Activated CD4-positive, alpha-beta memory T cell treated with anti-CD3 and anti-CD28 coated beads for 36 hours (primary cell): ENCODE results near the gene FITM2. TPM values are rescaled to one million over a fixed set of nuclear protein-coding genes. Genes with fewer than 3 reads are reported as not detected.
"Not testable (repeated sequence)": the region's sequence is repeated elsewhere in the genome, so short reads cannot be mapped to it uniquely, and the experiment has no call there.

ENCODE experiments used
- CTCF ChIA-PET: fragments of 350-600 bp; sonication (Branson Sonifier 250); formaldehyde crosslinking; loops from one replicate; lab custom pipeline; 2021; ENCODE audit warnings: antibody characterized with exemption, inconsistent platforms; lab: Charles Lee
- POLR2A ChIA-PET: fragments of 350-600 bp; sonication (Branson Sonifier 250); formaldehyde crosslinking; loops from one replicate; lab custom pipeline; 2021; ENCODE audit warnings: antibody characterized with exemption; lab: Charles Lee
- DNase-seq: peaks from one replicate; pipeline ENCODE4 v3.0.0-alpha.2; 2020
- H3K27ac Mint-ChIP-seq: one replicate; pipeline ENCODE4 v1.8.0; 2021; ENCODE audit warnings: mixed read lengths
- H3K27me3 Mint-ChIP-seq: one replicate; pipeline ENCODE4 v1.8.0; 2021; ENCODE audit warnings: mixed read lengths
- H3K36me3 Mint-ChIP-seq: one replicate; pipeline ENCODE4 v1.8.0; 2021; ENCODE audit warnings: mixed read lengths
- H3K4me1 Mint-ChIP-seq: one replicate; pipeline ENCODE4 v1.8.0; 2021; ENCODE audit warnings: low read depth, mixed read lengths
- H3K4me3 Mint-ChIP-seq: one replicate; pipeline ENCODE4 v1.8.0; 2021; ENCODE audit warnings: mild to moderate bottlenecking, mixed read lengths
- H3K9me3 Mint-ChIP-seq: one replicate; pipeline ENCODE4 v1.8.0; 2021; ENCODE audit warnings: mixed read lengths
- intact Hi-C: fragments of 100-400 bp; cut with micrococcal nuclease; formaldehyde crosslinking; loops from one replicate; pipeline ENCODE4 v1.15.1; 2023
- total RNA-seq, 2 experiments: library from RNA; stranded (reverse); gene quantifications; one replicate each; pipeline ENCODE4 v1.2.3, GENCODE V29; 2021

Gene FITM2
- total RNA-seq, 2 experiments from 2014 or later = 1.8 to 1.9 TPM

- CTCF ChIA-PET = interaction anchor here (2.1 to 2.2 kb wide), 2 partner anchors 12 to 81 kb away, joined by 9 to 13 read pairs; partner anchors contain the start of gene FITM2
Observed at GRCh38 chr20:44299011-44299535, 11.9 kb downstream of the FITM2 start.

GRCh38 chr20:44297721-44298120 lies 13.3 kb downstream of the FITM2 start:
- intact Hi-C loops = no loop called here
- H3K4me1 Mint-ChIP-seq = peaks cover 3% of the 10 kb centered on the region
- no peaks in the 10 kb centered on the region for H3K27me3 Mint-ChIP-seq
- ChIA-PET POLR2A (no interaction called here), CTCF (interaction anchor here (1.3 kb wide), 1 partner anchor 13 kb away, joined by 4 read pairs; the partner anchor contains the start of gene FITM2)
- H3K4me3 Mint-ChIP-seq = no peak overlapping the region
- no peaks in the 10 kb centered on the region for H3K36me3 Mint-ChIP-seq
- H3K9me3 Mint-ChIP-seq = no peaks in the 10 kb centered on the region
- DNase-seq = no peak
- H3K27ac Mint-ChIP-seq = no peak overlapping the region

More at GRCh38 chr20:44299011-44299535, 11.9 kb downstream of the FITM2 start:
- intact Hi-C loops, H3K27ac Mint-ChIP-seq, H3K4me1 Mint-ChIP-seq, H3K36me3 Mint-ChIP-seq, DNase-seq, POLR2A ChIA-PET, H3K4me3 Mint-ChIP-seq, H3K9me3 Mint-ChIP-seq, H3K27me3 Mint-ChIP-seq: not testable (repeated sequence)

GRCh38 chr20:44296011-44296410 lies 15.0 kb downstream of the FITM2 start:
- H3K27ac Mint-ChIP-seq = no peak overlapping the region

GRCh38 chr20:44291754-44292153 lies 19.2 kb downstream of the FITM2 start:
- Mint-ChIP-seq H3K27ac (no peak overlapping the region), H3K4me1 (no peaks in the 10 kb centered on the region), H3K9me3 (no peaks in the 10 kb centered on the region), H3K36me3 (peaks cover 2% of the 10 kb centered on the region), H3K4me3 (no peak overlapping the region), H3K27me3 (no peaks in the 10 kb centered on the region)
- CTCF ChIA-PET = no interaction called here
- POLR2A ChIA-PET = no interaction called here
- intact Hi-C loops = no loop called here
- DNase-seq = no peak

More at GRCh38 chr20:44296011-44296410, 15.0 kb downstream of the FITM2 start:
- intact Hi-C loops = no loop called here
- peaks cover 3% of the 10 kb centered on the region for H3K4me1 Mint-ChIP-seq
- H3K36me3 Mint-ChIP-seq = no peaks in the 10 kb centered on the region
- H3K4me3 Mint-ChIP-seq = no peak overlapping the region
- no peaks in the 10 kb centered on the region for H3K27me3 Mint-ChIP-seq
- no peaks in the 10 kb centered on the region for H3K9me3 Mint-ChIP-seq
- no peak for DNase-seq
- CTCF ChIA-PET = interaction anchor here (1.4 kb wide), 1 partner anchor 79 kb away, joined by 3 read pairs; no protein-coding TSS in a partner anchor
- POLR2A ChIA-PET = interaction anchor here (1.0 kb wide), 1 partner anchor 15 kb away, joined by 3 read pairs; the partner anchor contains the start of gene FITM2

GRCh38 chr20:44288252-44288651 lies 22.8 kb downstream of the FITM2 start:
- ChIA-PET CTCF (no interaction called here), POLR2A (no interaction called here)
- no peaks in the 10 kb centered on the region for H3K27me3 Mint-ChIP-seq
- peaks cover 2% of the 10 kb centered on the region for H3K36me3 Mint-ChIP-seq
- H3K9me3 Mint-ChIP-seq = no peaks in the 10 kb centered on the region
- intact Hi-C loops = no loop called here
- H3K4me3 Mint-ChIP-seq = no peak overlapping the region
- H3K27ac Mint-ChIP-seq = no peak overlapping the region
- H3K4me1 Mint-ChIP-seq = no peaks in the 10 kb centered on the region
- no peak for DNase-seq

- DNase-seq = no peak
- H3K4me1 Mint-ChIP-seq = no peaks in the 10 kb centered on the region
- POLR2A ChIA-PET = no interaction called here
- H3K36me3 Mint-ChIP-seq = peaks cover 2% of the 10 kb centered on the region
- no peak overlapping the region for H3K4me3 Mint-ChIP-seq
- no peaks in the 10 kb centered on the region for H3K27me3 Mint-ChIP-seq
- intact Hi-C loops = no loop called here
- H3K27ac Mint-ChIP-seq = no peak overlapping the region
- no peaks in the 10 kb centered on the region for H3K9me3 Mint-ChIP-seq
- CTCF ChIA-PET = interaction anchor here (1.1 to 1.4 kb wide), 2 partner anchors 69 to 72 kb away, joined by 3 to 6 read pairs; no protein-coding TSS in a partner anchor
Observed at GRCh38 chr20:44287272-44288097, 23.5 kb downstream of the FITM2 start.

GRCh38 chr20:44284032-44284431 lies 27.0 kb downstream of the FITM2 start:
- H3K27ac Mint-ChIP-seq = no peak overlapping the region
- peaks cover 5% of the 10 kb centered on the region for H3K36me3 Mint-ChIP-seq
- H3K9me3 Mint-ChIP-seq = no peaks in the 10 kb centered on the region
- intact Hi-C loops = no loop called here
- H3K4me1 Mint-ChIP-seq = no peaks in the 10 kb centered on the region
- no peak overlapping the region for H3K4me3 Mint-ChIP-seq
- no peaks in the 10 kb centered on the region for H3K27me3 Mint-ChIP-seq
- POLR2A ChIA-PET = no interaction called here
- CTCF ChIA-PET = interaction anchor here (1.4 kb wide), 1 partner anchor 67 kb away, joined by 4 read pairs; no protein-coding TSS in a partner anchor
- DNase-seq = no peak

GRCh38 chr20:44282192-44282591 lies 28.8 kb downstream of the FITM2 start:
- Mint-ChIP-seq H3K4me1 (no peaks in the 10 kb centered on the region), H3K27me3 (no peaks in the 10 kb centered on the region), H3K9me3 (no peaks in the 10 kb centered on the region), H3K27ac (no peak overlapping the region), H3K36me3 (peaks cover 2% of the 10 kb centered on the region), H3K4me3 (no peak overlapping the region)
- intact Hi-C loops = no loop called here
- ChIA-PET POLR2A (no interaction called here), CTCF (interaction anchor here (1.1 kb wide), 1 partner anchor 65 kb away, joined by 4 read pairs; no protein-coding TSS in a partner anchor)
- DNase-seq = no peak

GRCh38 chr20:44280387-44280786 lies 30.6 kb downstream of the FITM2 start:
- peaks cover 2% of the 10 kb centered on the region for H3K36me3 Mint-ChIP-seq

GRCh38 chr20:44279228-44279627 lies 31.8 kb downstream of the FITM2 start:
- CTCF ChIA-PET = no interaction called here
- Mint-ChIP-seq H3K27me3 (no peaks in the 10 kb centered on the region), H3K36me3 (peaks cover 2% of the 10 kb centered on the region), H3K4me3 (no peak overlapping the region), H3K4me1 (no peaks in the 10 kb centered on the region), H3K27ac (no peak overlapping the region), H3K9me3 (no peaks in the 10 kb centered on the region)
- no peak for DNase-seq
- POLR2A ChIA-PET = no interaction called here
- intact Hi-C loops = no loop called here

More at GRCh38 chr20:44280387-44280786, 30.6 kb downstream of the FITM2 start:
- Mint-ChIP-seq H3K9me3 (no peaks in the 10 kb centered on the region), H3K4me3 (no peak overlapping the region), H3K27me3 (no peaks in the 10 kb centered on the region), H3K27ac (no peak overlapping the region), H3K4me1 (no peaks in the 10 kb centered on the region)
- POLR2A ChIA-PET = no interaction called here
- intact Hi-C loops = no loop called here
- CTCF ChIA-PET = no interaction called here
- DNase-seq = no peak

- H3K4me3 Mint-ChIP-seq = no peak overlapping the region
- H3K27me3 Mint-ChIP-seq = no peaks in the 10 kb centered on the region
- H3K9me3 Mint-ChIP-seq = no peaks in the 10 kb centered on the region
- peaks cover 2% of the 10 kb centered on the region for H3K36me3 Mint-ChIP-seq
- no peaks in the 10 kb centered on the region for H3K4me1 Mint-ChIP-seq
- H3K27ac Mint-ChIP-seq = no peak overlapping the region
- POLR2A ChIA-PET = no interaction called here
- DNase-seq = no peak
- intact Hi-C loops = no loop called here
- CTCF ChIA-PET = interaction anchor here (4.6 kb wide), 1 partner anchor 57 kb away, joined by 25 read pairs; no protein-coding TSS in a partner anchor
Observed at GRCh38 chr20:44274303-44275017, 36.5 kb downstream of the FITM2 start.
